ENCODE results near the gene CACNA1A.

Gene CACNA1A

DNA sequence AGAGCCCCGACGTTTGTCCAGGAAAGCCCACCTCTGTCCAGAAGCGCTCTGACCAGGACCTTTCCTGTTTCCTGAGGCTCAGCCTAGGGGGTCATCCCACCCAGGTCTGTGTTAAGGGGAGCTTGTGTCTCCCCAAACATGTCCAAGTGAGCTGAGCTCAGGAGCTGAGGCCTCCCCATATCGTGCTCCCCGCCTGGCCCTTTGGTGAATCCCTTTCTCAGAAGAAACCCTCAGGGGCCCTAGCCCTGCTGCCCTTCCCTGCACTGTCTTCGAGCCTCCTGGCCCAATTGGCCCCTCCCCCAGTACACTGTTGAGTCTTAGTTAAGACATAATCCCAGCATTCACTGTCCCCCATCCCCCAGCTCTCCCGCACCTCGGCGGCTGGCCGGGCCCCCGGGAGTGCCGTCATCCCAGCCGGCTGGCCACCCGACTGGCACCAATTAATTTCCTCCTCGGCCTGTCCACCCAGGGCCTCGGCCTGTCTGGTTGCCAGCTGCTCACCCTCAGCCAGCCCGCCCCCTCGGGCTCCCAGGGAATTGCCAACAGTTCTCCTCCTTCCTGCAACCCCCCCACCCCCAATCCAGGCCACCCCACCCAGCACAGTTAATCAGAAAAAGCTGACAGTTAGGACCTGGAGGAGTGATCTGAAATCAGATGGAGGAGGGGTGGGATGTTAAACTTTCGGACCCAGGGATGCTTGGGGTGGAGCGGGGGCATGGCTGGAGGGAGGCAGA, 342.5 kb downstream of the CACNA1A start (continued):
- peak; percentile 29; the same call in 1 of the 2 replicates for TF ChIP-seq ZBTB20 (tag by site-specific recombination; IDR thresholded peaks at IDR 0.05)
- no peak for TF ChIP-seq ZNF24 (tag by site-specific recombination; IDR thresholded peaks at IDR 0.05)
- TF ChIP-seq ZNF600 (tag by site-specific recombination; IDR thresholded peaks at IDR 0.05): no peak
- no peak for TF ChIP-seq ZFP37 (tag by site-specific recombination; IDR thresholded peaks at IDR 0.05)
- no peak for TF ChIP-seq ZNF791 (tag by site-specific recombination; IDR thresholded peaks at IDR 0.05)
- TF ChIP-seq ZNF433 (tag by site-specific recombination; IDR thresholded peaks at IDR 0.05; ENCODE audit: low read depth): no peak
- no peak for TF ChIP-seq SETDB1 (IDR thresholded peaks at IDR 0.05; ENCODE audit: insufficient read length, low read length)
- TF ChIP-seq, protein P1, sequence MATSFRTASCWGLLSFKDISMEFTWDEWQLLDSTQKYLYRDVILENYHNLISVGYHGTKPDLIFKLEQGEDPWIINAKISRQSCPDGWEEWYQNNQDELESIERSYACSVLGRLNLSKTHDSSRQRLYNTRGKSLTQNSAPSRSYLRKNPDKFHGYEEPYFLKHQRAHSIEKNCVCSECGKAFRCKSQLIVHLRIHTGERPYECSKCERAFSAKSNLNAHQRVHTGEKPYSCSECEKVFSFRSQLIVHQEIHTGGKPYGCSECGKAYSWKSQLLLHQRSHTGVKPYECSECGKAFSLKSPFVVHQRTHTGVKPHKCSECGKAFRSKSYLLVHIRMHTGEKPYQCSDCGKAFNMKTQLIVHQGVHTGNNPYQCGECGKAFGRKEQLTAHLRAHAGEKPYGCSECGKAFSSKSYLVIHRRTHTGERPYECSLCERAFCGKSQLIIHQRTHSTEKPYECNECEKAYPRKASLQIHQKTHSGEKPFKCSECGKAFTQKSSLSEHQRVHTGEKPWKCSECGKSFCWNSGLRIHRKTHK (tag by site-specific recombination; IDR thresholded peaks at IDR 0.05): no peak
- peak; percentile 23 for TF ChIP-seq ZNF341 (tag by site-specific recombination; IDR thresholded peaks at IDR 0.05; ENCODE audit: low read depth)
- TF ChIP-seq SP7 (tag by site-specific recombination; IDR thresholded peaks at IDR 0.05): no peak
- TF ChIP-seq, protein P2, sequence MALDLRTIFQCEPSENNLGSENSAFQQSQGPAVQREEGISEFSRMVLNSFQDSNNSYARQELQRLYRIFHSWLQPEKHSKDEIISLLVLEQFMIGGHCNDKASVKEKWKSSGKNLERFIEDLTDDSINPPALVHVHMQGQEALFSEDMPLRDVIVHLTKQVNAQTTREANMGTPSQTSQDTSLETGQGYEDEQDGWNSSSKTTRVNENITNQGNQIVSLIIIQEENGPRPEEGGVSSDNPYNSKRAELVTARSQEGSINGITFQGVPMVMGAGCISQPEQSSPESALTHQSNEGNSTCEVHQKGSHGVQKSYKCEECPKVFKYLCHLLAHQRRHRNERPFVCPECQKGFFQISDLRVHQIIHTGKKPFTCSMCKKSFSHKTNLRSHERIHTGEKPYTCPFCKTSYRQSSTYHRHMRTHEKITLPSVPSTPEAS (tag by site-specific recombination; IDR thresholded peaks at IDR 0.05): no peak
- TF ChIP-seq, protein P3, sequence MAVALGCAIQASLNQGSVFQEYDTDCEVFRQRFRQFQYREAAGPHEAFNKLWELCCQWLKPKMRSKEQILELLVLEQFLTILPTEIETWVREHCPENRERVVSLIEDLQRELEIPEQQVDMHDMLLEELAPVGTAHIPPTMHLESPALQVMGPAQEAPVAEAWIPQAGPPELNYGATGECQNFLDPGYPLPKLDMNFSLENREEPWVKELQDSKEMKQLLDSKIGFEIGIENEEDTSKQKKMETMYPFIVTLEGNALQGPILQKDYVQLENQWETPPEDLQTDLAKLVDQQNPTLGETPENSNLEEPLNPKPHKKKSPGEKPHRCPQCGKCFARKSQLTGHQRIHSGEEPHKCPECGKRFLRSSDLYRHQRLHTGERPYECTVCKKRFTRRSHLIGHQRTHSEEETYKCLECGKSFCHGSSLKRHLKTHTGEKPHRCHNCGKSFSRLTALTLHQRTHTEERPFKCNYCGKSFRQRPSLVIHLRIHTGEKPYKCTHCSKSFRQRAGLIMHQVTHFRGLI (tag by site-specific recombination; IDR thresholded peaks at IDR 0.05): peak; percentile 60; the same call in 1 of the 2 replicates
- TF ChIP-seq ZSCAN16 (tag by site-specific recombination; IDR thresholded peaks at IDR 0.05): no peak
- no peak for TF ChIP-seq ZNF23 (tag by site-specific recombination; IDR thresholded peaks at IDR 0.05; ENCODE audit: borderline replicate concordance)
- TF ChIP-seq KLF9 (tag by site-specific recombination; IDR thresholded peaks at IDR 0.05; ENCODE audit: low read depth): no peak; the same call in 1 of the 2 replicates
- no peak for TF ChIP-seq SALL2 (tag by site-specific recombination; IDR thresholded peaks at IDR 0.05; ENCODE audit: borderline replicate concordance)
- TF ChIP-seq, protein P4, sequence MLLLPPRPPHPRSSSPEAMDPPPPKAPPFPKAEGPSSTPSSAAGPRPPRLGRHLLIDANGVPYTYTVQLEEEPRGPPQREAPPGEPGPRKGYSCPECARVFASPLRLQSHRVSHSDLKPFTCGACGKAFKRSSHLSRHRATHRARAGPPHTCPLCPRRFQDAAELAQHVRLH (tag by site-specific recombination; IDR thresholded peaks at IDR 0.05): no peak
- no peak for TF ChIP-seq ZNF133 (tag by site-specific recombination; IDR thresholded peaks at IDR 0.05)
- TF ChIP-seq ZNF155 (tag by site-specific recombination; IDR thresholded peaks at IDR 0.05): no peak
- no peak for TF ChIP-seq ZNF248 (tag by site-specific recombination; IDR thresholded peaks at IDR 0.05)
- no peak for TF ChIP-seq ZNF292 (tag by site-specific recombination; IDR thresholded peaks at IDR 0.05; ENCODE audit: borderline replicate concordance, low read depth)
- no peak for TF ChIP-seq ZBTB1 (tag by site-specific recombination; IDR thresholded peaks at IDR 0.05)
- TF ChIP-seq, protein P5, sequence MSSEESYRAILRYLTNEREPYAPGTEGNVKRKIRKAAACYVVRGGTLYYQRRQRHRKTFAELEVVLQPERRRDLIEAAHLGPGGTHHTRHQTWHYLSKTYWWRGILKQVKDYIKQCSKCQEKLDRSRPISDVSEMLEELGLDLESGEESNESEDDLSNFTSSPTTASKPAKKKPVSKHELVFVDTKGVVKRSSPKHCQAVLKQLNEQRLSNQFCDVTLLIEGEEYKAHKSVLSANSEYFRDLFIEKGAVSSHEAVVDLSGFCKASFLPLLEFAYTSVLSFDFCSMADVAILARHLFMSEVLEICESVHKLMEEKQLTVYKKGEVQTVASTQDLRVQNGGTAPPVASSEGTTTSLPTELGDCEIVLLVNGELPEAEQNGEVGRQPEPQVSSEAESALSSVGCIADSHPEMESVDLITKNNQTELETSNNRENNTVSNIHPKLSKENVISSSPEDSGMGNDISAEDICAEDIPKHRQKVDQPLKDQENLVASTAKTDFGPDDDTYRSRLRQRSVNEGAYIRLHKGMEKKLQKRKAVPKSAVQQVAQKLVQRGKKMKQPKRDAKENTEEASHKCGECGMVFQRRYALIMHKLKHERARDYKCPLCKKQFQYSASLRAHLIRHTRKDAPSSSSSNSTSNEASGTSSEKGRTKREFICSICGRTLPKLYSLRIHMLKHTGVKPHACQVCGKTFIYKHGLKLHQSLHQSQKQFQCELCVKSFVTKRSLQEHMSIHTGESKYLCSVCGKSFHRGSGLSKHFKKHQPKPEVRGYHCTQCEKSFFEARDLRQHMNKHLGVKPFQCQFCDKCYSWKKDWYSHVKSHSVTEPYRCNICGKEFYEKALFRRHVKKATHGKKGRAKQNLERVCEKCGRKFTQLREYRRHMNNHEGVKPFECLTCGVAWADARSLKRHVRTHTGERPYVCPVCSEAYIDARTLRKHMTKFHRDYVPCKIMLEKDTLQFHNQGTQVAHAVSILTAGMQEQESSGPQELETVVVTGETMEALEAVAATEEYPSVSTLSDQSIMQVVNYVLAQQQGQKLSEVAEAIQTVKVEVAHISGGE (tag by site-specific recombination; conservative IDR thresholded peaks at IDR 0.05; ENCODE audit: low read depth): no peak
- TF ChIP-seq GLIS2 (tag by site-specific recombination; IDR thresholded peaks at IDR 0.05): peak; percentile 50
- TF ChIP-seq ZNF785 (tag by site-specific recombination; IDR thresholded peaks at IDR 0.05): no peak
- TF ChIP-seq, protein P6, sequence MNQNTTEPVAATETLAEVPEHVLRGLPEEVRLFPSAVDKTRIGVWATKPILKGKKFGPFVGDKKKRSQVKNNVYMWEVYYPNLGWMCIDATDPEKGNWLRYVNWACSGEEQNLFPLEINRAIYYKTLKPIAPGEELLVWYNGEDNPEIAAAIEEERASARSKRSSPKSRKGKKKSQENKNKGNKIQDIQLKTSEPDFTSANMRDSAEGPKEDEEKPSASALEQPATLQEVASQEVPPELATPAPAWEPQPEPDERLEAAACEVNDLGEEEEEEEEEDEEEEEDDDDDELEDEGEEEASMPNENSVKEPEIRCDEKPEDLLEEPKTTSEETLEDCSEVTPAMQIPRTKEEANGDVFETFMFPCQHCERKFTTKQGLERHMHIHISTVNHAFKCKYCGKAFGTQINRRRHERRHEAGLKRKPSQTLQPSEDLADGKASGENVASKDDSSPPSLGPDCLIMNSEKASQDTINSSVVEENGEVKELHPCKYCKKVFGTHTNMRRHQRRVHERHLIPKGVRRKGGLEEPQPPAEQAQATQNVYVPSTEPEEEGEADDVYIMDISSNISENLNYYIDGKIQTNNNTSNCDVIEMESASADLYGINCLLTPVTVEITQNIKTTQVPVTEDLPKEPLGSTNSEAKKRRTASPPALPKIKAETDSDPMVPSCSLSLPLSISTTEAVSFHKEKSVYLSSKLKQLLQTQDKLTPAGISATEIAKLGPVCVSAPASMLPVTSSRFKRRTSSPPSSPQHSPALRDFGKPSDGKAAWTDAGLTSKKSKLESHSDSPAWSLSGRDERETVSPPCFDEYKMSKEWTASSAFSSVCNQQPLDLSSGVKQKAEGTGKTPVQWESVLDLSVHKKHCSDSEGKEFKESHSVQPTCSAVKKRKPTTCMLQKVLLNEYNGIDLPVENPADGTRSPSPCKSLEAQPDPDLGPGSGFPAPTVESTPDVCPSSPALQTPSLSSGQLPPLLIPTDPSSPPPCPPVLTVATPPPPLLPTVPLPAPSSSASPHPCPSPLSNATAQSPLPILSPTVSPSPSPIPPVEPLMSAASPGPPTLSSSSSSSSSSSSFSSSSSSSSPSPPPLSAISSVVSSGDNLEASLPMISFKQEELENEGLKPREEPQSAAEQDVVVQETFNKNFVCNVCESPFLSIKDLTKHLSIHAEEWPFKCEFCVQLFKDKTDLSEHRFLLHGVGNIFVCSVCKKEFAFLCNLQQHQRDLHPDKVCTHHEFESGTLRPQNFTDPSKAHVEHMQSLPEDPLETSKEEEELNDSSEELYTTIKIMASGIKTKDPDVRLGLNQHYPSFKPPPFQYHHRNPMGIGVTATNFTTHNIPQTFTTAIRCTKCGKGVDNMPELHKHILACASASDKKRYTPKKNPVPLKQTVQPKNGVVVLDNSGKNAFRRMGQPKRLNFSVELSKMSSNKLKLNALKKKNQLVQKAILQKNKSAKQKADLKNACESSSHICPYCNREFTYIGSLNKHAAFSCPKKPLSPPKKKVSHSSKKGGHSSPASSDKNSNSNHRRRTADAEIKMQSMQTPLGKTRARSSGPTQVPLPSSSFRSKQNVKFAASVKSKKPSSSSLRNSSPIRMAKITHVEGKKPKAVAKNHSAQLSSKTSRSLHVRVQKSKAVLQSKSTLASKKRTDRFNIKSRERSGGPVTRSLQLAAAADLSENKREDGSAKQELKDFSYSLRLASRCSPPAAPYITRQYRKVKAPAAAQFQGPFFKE (tag by site-specific recombination; IDR thresholded peaks at IDR 0.05; ENCODE audit: borderline replicate concordance): no peak

All from HEK293 (cell line).